ENCODE measurements around the gene ECM2. TPM values are rescaled to one million over a fixed set of nuclear protein-coding genes. Genes with fewer than 3 reads are reported as not detected.
"Not testable (repeated sequence)": the region's sequence is repeated elsewhere in the genome, so short reads cannot be mapped to it uniquely, and the experiment has no call there.

Gene ECM2
- 100 to 1,000 TPM in 1 of 4 donors, 10 to 100 TPM in 3; 12.6 to 103 (median 19.2) TPM for polyA plus RNA-seq (ENCODE audit: insufficient read length in 4 of 4)

- DNase-seq (ENCODE audit: low read depth in 4 of 4, low spot score in 3 of 4) = no peak
Observed at GRCh38 chr9:92535940-92536850, at the start of gene ECM2. Gene ECM2, minus strand, starts transcription at chr9:92535990. Its CDS starts 13,124 bp downstream, at chr9:92522866.

GRCh38 chr9:92576175-92576574 is 40.4 kb upstream of the ECM2 start:
- DNase-seq (ENCODE audit: low read depth in 4 of 4, low spot score in 3 of 4) = no peak

GRCh38 chr9:92573612-92574011 is 37.8 kb upstream of the ECM2 start:
- DNase-seq (ENCODE audit: low read depth in 4 of 4, low spot score in 3 of 4) = not testable (repeated sequence)

DNA sequence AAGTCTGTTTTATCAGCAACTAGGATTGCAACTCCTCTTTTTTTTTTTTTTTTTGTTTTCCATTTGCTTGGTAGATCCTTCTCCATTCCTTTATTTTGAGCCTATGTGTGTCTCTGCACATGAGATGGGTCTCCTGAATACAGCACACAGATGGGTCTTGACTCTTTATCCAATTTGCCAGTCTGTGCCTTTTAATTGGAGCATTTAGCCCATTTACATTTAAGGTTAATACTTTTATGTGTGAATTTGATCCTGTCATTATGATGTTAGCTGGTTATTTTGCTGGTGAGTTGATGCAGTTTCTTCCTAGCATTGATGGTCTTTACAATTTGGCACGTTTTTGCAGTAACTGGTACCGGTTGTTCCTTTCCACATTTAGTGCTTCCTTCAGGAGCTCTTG is 36.1 kb upstream of the ECM2 start:
- not testable (repeated sequence) for DNase-seq (ENCODE audit: low read depth in 4 of 4, low spot score in 3 of 4)

GRCh38 chr9:92564982-92565381 is 29.2 kb upstream of the ECM2 start:
- DNase-seq (ENCODE audit: low read depth in 4 of 4, low spot score in 3 of 4) = no peak

DNA sequence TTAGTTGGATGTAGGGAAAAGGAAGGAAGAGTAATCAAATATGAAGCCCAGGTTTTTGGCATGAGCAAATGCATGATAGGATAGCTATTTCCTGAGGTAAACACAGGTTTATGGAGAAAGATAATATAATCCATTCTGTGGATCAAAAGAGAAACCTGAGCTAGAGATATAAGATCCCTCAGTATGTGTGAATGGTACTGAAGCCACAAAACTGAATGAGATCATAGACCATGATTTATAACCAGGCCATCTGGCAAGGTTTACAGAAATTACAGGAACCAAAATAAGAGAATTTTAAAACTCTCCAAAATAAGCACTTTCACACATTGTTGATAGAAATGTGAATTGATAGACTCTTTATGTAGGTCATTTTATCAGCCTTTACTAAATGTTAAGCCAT is 28.7 kb upstream of the ECM2 start:
- DNase-seq (ENCODE audit: low read depth in 4 of 4, low spot score in 3 of 4) = no peak

- no peak for DNase-seq (ENCODE audit: low read depth in 4 of 4, low spot score in 3 of 4)
Observed at GRCh38 chr9:92563116-92564100, 27.6 kb upstream of the ECM2 start.

GRCh38 chr9:92562461-92562967 is 26.7 kb upstream of the ECM2 start:
- DNase-seq (ENCODE audit: low read depth in 4 of 4, low spot score in 3 of 4) = no peak

DNA sequence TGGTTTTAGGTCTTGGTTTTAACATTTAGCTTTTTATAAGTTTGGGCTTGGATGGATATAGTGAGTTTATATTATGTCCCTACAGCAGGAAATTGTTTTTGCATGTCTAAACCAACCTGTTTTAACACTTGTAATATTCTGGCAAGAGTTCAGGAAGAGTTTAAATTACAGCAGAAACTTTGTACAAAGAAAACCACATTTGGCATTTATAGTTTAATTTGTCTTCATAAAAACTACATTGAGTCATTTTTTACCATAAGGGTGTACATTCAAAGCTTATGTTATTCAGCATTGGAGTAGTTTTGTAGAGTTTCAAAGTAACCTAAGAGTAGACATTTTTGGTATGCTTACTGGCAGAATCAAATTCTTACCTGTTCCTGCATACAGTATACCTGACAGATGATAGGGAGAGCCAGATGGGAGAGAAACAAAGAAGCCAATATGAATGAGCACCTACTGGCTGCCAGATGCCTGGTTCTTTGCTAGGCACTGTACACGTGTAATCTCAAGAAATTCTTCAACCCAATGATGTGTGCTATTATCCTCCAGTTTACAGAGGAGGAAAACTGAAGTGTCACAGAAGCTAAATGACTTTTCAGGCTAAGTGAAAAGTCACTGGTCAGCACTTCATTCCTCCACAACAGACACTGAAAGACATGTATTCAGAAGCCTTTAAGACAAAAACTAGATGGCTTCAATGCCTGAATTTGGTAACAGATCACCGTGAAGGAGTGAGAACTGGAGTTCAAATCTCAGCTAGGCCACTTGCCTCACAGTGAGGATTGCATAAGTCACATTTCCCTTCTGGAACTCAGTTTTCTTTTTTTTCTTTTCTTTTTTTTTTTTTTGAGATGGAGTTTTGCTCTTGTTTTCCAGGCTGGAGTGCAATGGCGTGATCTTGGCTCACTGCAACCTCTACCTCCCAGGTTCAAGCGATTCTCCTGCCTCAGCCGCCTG is 25.9 kb upstream of the ECM2 start:
- DNase-seq (ENCODE audit: low read depth in 4 of 4, low spot score in 3 of 4) = no peak

- DNase-seq (ENCODE audit: low read depth in 4 of 4, low spot score in 3 of 4) = no peak
Observed at GRCh38 chr9:92558612-92559374, 23.0 kb upstream of the ECM2 start.

- DNase-seq (ENCODE audit: low read depth in 4 of 4, low spot score in 3 of 4) = no peak
Observed at GRCh38 chr9:92550765-92551164, 15.0 kb upstream of the ECM2 start.

DNA sequence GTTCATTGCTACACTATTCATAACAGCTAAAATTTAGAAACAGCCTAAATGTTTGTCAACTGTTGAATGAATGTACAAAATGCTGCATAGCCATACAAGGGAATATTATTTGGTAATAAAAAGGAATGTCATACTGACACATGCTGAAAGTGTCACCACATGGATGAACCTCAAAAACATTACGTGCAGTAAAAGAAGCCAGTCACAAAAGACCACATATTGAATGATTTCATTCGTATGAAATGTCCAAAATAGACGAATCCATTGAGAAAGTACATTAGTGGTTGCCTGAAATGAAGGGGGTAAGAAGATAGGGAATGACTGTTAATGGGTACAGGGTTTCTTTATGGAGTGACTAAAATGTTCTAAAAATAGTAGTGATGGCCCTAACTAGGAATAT is 11.6 kb upstream of the ECM2 start:
- DNase-seq (ENCODE audit: low read depth in 4 of 4, low spot score in 3 of 4) = no peak

- no peak for DNase-seq (ENCODE audit: low read depth in 4 of 4, low spot score in 3 of 4)
Observed at GRCh38 chr9:92545002-92545510, 9.3 kb upstream of the ECM2 start.

GRCh38 chr9:92543972-92544371 is 8.2 kb upstream of the ECM2 start:
- DNase-seq (ENCODE audit: low read depth in 4 of 4, low spot score in 3 of 4) = no peak

DNA sequence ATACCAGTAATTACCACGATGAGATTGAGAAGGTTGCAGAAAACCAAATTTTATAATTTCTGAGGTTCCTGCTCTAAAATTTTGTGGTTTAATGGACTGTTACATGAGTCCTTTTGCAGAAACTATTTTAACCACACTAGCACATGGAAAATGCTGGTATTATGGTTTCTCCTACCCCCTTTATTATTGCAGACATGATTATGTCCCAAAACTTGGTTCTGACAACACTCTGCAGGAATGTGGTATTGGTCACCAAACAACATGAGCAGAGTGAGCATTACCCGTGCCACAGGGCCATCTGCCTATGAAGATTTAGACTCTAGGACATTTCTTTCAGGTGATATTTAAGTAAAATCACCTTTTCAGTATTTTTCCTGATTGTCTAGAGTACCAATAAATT is 2.8 kb upstream of the ECM2 start:
- DNase-seq (ENCODE audit: low read depth in 4 of 4, low spot score in 3 of 4) = no peak

DNA sequence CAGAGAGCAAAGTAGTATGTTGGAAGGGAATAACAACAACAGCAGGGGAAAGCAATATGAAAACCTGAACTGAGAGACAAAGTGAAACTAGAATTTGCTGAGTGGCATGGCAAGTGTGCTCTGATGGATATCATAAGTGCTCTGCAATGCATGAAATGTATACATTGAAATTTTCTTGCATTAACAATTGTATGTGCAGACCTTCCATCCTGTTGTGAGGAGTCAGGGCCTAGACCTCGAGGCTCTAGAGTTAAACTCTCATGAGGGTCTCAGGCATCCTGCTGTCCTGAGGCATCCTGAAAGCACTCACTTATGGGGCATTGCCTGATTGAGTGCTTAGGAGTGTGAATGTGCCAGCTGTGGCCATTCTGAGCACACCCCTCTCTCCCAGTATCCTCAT is 1.1 kb downstream of the ECM2 start:
- no peak for DNase-seq (ENCODE audit: low read depth in 4 of 4, low spot score in 3 of 4)

DNA sequence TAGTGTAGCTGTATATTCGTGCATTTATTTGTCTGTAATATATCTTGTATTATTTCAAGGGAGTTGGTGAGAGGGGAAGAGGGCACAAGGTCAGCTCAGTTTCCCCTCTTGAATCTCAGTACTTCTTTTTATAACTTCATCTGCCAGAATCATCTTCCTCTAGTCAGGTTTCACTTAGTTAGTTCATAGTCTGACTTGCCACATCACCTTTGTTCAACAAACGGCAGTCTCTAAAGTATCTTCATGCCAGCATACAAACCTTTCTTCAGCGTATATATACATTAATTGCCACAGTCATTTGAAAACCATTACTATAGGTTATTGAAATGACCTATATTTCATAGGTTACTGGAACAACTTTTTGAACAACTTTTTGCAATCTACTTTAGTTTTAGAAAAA is 1.6 kb downstream of the ECM2 start:
- no peak for DNase-seq (ENCODE audit: low read depth in 4 of 4, low spot score in 3 of 4)

DNA sequence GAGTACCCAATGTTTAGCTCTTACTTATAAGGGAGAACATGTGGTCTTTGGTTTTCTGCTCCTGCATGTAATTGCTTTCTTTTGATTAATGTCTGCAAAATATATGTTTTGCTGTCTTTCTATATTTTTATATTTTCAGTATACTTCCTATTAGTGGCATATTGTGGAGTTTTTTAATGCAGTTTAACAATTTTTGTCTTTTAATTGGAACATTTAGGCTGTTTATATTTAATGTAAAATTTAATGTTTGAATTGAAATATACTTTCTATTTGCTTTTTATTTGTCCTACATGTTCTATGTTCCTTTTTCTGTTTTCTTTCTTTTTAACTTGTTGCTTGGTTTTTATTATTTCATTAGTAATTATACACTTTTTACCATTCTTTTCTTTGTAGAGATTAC is 4.9 kb downstream of the ECM2 start:
- DNase-seq (ENCODE audit: low read depth in 4 of 4, low spot score in 3 of 4) = no peak

- DNase-seq (ENCODE audit: low read depth in 4 of 4, low spot score in 3 of 4) = no peak
Observed at GRCh38 chr9:92529124-92529523, 6.7 kb downstream of the ECM2 start.

All from left renal pelvis (tissue), 4 donors.